GM18870 (cell line): Measurements from ENCODE around the gene REELD1.
A peak's percentile ranks its signal among the peaks of the same experiment; 100 is the strongest.

Experiments used
- ATAC-seq: cut with Tn5 transposase; IDR thresholded peaks from one replicate; pipeline ENCODE4 v1.9.1; 2021; ENCODE audit warnings: moderate library complexity; ENCODE audit not compliant: unreplicated experiment

The REELD1 gene

GRCh38 chr4:146224326-146224966 lies 10.1 kb downstream of the REELD1 start:
- no peak for ATAC-seq

GRCh38 chr4:146229406-146229805 lies 15.1 kb downstream of the REELD1 start:
- ATAC-seq = no peak

GRCh38 chr4:146232131-146232722 lies 17.9 kb downstream of the REELD1 start:
- no peak for ATAC-seq

- no peak for ATAC-seq
These were observed 21.4 kb downstream of the REELD1 start for GRCh38 chr4:146235654-146236177.

- no peak for ATAC-seq
These were observed 21.9 kb downstream of the REELD1 start for GRCh38 chr4:146236216-146236615.

- no peak for ATAC-seq
These were observed 22.8 kb downstream of the REELD1 start for GRCh38 chr4:146237092-146237491.

GRCh38 chr4:146238107-146238506 lies 23.8 kb downstream of the REELD1 start:
- ATAC-seq = no peak

- peak; percentile 60 for ATAC-seq
These were observed 29.0 kb downstream of the REELD1 start for GRCh38 chr4:146243141-146243882.

GRCh38 chr4:146243883-146244277 lies 29.5 kb downstream of the REELD1 start:
- no peak for ATAC-seq

- ATAC-seq = no peak
These were observed 30.2 kb downstream of the REELD1 start for GRCh38 chr4:146244496-146244895.

- ATAC-seq = no peak
These were observed 30.9 kb downstream of the REELD1 start for GRCh38 chr4:146245246-146245645.

GRCh38 chr4:146245850-146246249 lies 31.5 kb downstream of the REELD1 start:
- ATAC-seq = no peak

GRCh38 chr4:146246381-146246780 lies 32.0 kb downstream of the REELD1 start:
- ATAC-seq = no peak

- ATAC-seq = no peak
These were observed 33.0 kb downstream of the REELD1 start for GRCh38 chr4:146247356-146247755.

GRCh38 chr4:146252969-146253611 lies 38.8 kb downstream of the REELD1 start:
- no peak for ATAC-seq

- no peak for ATAC-seq
These were observed 41.1 kb downstream of the REELD1 start for GRCh38 chr4:146255463-146255862.

- no peak for ATAC-seq
These were observed 41.5 kb downstream of the REELD1 start for GRCh38 chr4:146255874-146256273.

- ATAC-seq = no peak
These were observed 42.0 kb downstream of the REELD1 start for GRCh38 chr4:146256328-146256727.

- ATAC-seq = no peak
These were observed 43.2 kb downstream of the REELD1 start for GRCh38 chr4:146257511-146257910.

- ATAC-seq = no peak
These were observed 46.2 kb downstream of the REELD1 start for GRCh38 chr4:146260521-146260920.

- no peak for ATAC-seq
These were observed 46.7 kb downstream of the REELD1 start for GRCh38 chr4:146261041-146261440.
